ENCODE results near the gene TPCN2. TPM values are rescaled to one million over a fixed set of nuclear protein-coding genes. Genes with fewer than 3 reads are reported as not detected.
"Not testable (repeated sequence)": the region's sequence is repeated elsewhere in the genome, so short reads cannot be mapped to it uniquely, and the experiment has no call there.

TPCN2 gene
- polyA plus RNA-seq, 3 donors, result 5.7 to 16.4 (median 8.8) TPM

DNA sequence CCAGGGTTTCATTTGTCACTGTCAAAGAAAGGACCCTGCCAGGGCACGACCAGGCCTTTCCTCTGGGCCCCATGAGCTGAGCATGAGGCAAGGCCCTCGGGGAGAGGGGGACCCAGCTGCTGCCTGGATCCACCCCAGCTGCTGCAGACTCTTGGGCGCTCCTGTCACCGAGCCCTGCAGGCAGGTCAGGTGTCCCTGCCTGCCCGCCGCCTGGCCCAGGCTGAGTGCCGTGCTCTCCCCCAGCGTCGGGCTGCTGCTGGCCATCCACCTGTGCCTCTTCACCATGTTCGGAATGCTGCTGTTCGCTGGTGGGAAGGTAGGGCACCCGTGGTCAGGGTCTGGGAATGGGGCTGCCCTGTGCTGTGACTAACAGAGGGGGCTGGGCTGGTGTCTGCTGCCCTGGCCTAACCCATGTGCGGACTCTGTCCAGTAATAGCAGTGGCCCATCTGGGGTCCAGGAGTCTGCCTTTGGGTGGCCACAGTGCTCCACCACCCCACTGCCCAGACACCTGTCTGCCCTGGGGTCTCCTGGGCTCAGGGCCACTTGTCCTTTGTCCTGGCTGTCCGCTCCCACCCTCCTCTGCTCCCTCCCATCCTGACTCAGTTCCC, 15.0 kb downstream of the TPCN2 start:
- 87 to 93% (median 90%) methylated on average over 14 of the region's 14 CpGs for WGBS, 3 donors
- H3K27ac ChIP-seq (ENCODE audit: low read depth, low read length), result no peak overlapping the region

DNA sequence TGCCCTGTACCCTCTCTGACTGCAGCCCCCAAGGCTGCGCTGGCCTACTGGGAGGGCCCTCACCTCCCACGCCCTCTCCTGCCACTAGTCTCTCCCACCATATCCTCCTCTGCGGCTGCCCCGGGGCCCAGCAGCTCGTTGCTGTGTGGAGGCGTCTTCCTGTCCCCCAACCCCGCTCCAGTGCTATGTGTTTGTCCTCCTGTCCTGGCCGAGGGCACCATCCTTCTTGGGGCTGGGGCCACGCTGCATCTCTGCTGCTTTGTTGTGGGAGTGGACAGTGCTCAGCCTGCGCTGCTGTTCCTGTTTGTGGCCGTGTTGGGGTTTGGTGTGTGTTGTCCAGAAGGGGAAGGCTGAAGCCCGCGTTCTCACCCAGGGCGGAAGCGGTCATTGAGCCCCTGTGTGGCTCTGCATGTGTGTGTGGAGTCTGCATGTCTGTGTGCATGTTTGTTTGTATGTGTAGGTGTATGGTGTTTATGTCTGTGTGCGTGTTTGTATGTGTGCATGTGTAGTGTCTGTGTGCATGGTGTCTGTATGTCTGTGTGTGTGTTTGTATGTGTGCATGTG, 15.7 kb downstream of the TPCN2 start:
- WGBS, 3 donors, result 81 to 88% (median 83%) methylated on average over 16 of the region's 16 CpGs
- H3K27ac ChIP-seq (ENCODE audit: low read depth, low read length), result no peak overlapping the region

DNA sequence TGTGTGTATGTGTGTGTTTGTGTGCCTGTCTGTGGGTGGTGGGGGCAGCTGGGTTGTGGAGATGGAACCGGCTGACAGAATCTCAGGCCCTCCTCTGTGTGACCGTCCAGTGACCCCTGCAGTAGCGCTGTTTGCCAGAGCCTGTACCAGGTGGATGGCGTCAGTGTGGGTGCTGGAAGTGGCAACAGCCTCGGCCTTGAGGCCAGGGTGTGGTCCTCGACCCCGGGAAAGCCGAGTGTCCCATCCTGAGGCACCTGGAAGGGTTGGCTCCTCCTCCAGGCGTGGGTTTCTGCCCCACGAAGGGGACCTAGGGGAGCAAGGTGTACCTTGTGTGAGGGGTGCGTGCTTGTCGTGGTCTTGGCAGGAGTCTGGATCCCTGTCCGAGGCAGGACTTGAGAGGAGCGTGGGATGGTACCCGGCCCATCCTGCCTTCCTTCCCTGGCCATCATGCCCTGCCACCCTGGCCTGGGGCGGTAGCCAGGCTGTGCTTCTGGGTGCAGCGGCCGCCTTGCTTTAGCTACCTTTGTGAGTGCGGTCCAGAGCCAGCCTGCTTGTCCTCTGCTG, 16.5 kb downstream of the TPCN2 start:
- H3K27ac ChIP-seq (ENCODE audit: low read depth, low read length), result no peak overlapping the region
- 78 to 89% (median 82%) methylated on average over 19 of the region's 19 CpGs for WGBS, 3 donors

DNA sequence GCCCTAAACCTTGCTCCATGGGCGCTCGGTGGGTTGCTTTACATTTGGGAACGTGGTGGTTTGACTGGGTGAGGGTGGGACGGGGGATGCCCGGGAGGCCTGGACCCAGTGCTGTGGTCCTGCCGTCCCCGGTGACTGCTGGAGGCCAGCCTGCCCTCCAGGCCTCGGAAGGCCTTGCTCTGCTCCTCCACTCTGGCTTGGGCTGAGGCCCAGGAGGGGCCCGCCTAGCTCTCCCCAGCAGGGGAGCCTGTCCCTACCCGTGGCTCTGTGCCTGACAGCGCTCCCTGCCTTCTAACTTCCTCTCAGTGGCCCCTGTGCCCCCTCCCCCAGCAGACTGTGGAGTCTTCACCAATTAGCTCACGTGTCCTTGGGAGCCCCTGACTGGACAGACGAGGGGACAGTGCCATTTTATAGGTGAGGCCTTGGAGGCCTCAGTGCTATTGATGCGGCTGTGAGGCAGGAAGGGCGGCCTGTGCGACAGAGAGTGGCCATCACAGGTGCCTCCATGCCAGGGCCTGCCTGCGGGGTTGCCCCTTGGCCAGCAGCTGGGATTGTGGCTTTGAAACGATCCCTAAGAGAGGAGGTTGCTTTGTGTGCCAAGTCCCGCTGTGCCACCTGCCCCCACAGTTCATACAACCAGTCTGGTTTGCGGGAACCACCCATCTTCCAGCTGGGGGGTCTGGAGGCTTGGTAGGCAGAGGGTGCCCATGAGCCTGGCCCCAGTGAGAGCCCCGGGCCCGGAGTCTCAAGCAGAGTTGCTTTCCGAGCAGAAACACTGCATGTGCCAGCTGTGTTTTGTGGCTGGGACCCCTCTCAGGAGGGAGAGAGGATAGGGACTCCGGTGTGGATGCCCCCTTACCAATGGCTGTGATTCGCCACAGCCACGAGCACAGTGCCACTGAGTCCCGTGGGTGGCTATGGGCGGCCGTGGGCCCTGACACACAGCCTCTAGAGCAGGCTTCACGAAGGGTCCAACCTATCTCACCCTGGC, 17.7 kb downstream of the TPCN2 start:
- no peak overlapping the region for H3K27ac ChIP-seq (ENCODE audit: low read depth, low read length)
- WGBS, 3 donors, result 82 to 87% (median 84%) methylated on average over 29 to 30 of the region's 30 CpGs

DNA sequence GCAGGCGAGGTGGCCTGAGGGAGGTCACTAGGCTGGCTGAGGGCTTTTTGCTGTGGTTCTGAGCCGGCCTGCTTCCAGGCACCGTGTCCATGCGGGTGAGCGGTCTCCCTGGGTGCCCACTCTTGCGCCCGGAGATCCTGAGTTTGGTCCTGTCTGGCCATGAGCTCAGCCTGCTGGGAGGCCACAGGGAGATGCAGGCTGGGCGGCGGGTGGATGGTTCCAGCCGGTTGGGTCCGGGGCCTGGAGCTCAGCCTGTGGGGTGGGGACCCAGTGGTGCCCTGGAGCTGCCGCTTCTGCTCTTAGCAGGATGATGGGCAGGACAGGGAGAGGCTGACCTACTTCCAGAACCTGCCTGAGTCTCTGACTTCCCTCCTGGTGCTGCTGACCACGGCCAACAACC, 18.5 kb downstream of the TPCN2 start:
- no peak overlapping the region for H3K27ac ChIP-seq (ENCODE audit: low read depth, low read length)
- 94 to 96% (median 96%) methylated on average over 13 of the region's 13 CpGs for WGBS, 3 donors

DNA sequence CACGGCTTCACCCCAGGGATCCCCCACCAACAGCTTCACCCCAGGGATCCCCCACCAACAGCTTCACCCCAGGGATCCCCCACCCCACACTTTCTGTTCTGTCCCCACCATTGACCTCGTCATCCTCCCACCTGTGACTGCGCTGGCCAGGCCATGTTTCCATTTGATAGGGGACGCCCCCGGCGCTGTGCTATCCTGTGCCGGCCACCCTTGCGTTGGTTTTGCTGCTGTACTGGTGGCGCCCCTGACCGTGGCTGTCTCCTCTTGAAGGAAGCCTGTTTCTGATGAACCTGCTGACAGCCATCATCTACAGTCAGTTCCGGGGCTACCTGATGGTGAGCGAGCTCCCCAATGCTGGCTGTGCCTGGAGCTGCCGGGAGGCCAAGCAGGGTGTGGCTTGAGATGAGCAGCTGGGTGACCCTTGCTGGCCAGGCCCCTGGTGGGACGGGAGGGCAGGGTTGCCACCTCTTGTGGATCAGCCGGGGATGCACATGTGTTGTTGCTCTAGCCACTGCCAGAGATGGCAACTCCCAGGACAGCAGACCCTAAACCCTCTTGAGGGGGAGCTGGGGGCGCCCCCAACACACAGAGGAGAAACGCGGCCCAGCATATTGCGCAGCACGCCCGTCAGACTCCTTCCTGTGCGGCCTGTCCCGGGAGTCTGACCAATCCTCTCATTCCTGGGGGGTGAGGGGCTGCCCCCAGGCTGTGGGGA, 22.5 kb downstream of the TPCN2 start:
- 89 to 94% (median 89%) methylated on average over 22 to 23 of the region's 23 CpGs for WGBS, 3 donors
- H3K27ac ChIP-seq (ENCODE audit: low read depth, low read length), result no peak overlapping the region

DNA sequence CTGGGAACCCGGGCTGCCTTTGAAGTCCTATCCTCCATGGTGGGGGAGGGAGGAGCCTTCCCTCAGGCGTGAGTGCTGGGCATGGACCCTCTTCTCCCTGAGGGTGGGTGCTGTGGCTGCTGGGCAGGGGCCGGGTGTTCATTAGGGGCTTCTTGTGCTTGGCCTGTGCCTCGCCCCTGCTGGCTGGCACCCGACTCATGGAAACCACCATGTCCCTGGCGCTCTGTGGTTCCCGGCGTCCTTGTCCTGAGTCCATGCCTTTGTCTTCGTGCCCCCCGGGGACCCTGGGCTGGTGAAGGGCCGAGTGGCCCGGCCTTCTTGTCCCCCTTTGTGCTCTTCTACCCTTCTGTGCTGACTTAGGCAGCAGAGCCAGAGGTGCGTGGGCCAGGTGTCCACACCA, 23.2 kb downstream of the TPCN2 start:
- no peak overlapping the region for H3K27ac ChIP-seq (ENCODE audit: low read depth, low read length)
- WGBS, 3 donors, result 92 to 95% (median 93%) methylated on average over 13 of the region's 13 CpGs

DNA sequence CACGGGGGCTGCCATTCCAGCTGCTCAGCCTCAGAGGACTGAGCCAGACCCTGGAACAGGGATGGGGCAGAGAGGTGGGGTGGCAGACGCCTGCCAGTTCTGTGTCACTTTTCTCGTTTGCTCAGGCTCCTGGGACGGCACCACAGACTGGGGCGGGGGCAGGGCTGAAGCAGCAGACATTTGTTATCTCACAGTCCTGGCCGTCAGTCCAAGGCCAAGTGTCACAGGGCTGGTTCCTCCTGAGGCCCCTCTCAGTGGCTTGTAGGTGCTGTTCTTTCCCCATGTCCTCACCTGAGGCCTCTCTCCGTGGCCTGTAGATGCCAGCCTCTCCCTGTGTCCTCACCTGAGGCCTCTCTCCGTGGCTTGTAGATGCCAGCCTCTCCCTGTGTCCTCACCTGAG, 24.7 kb downstream of the TPCN2 start:
- H3K27ac ChIP-seq (ENCODE audit: low read depth, low read length), result no peak overlapping the region
- 53 to 90% (median 81%) methylated on average over 8 of the region's 8 CpGs for WGBS, 3 donors

DNA sequence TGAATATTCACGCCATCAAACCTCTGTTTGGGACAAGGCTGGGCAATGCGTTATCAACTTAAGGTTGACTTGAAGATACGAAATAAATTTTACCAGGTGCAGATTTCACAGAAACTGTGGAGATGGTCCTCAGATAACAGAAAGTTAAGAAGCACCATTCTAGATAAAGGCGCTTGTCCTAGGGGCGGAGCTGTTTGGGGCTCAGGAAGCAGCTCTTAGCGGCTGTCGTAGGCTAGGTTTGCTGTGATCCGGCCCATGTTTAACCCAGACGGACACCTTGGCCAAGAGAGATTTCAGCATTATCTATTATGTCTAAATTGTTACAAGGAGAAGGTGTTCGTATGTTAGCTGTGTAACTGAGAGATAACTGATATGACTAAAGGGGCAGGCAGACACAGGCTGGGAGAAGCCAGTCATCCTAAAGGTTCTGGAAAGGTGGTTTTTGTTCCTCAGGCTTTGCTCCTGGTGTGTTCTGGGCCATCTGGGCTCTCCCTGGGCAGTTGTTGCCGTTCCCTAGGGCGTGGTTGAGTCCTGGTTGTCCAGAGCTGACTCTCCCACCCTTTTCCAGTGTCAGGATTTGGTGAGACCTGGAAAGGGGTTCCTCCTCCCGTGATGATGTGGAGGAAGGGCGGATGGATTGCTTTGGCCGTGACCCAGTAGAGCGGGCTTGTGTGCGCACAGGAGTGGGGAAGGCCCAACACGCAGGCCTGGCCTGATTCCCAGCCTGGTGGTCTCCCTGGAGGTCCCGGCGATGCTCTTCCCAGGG, 25.8 kb downstream of the TPCN2 start:
- WGBS, 3 donors, result 82 to 87% (median 84%) methylated on average over 20 of the region's 20 CpGs
- peak overlapping the region; percentile 39 for H3K27ac ChIP-seq (ENCODE audit: low read depth, low read length)

DNA sequence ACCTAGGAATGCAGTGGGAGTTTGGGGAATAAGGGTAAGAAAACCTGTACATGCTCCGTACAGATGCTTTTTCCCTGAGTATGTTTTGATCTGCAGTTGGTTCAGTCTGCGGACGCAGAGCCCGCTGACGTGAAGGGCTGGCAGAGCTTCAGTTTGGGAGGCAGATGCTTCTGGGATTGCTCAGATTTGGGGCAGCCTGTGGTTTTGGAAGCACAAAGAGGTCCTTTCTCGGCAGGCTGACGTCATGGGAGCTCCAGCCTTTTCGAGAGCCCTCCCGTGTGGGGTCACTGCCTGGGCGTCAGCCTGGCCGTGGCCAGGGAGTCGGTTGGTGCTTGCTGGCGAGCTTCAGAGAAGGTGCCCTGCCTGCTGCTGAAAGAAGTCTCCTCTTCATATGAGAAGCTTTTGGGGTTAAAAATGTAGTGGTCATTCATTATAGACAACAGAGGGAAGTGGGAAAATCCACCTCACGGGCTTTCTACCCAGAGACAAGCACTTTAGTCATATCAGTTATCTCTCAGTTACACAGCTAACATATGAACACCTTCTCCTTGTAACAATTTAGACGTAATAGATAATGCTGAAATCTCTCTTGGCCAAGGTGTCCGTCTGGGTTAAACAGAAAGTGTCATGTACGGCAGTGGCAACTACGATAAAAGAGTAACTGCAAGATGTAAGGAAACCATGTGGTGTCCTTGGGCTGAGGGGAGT, 26.8 kb downstream of the TPCN2 start:
- 67 to 80% (median 69%) methylated on average over 18 of the region's 18 CpGs for WGBS, 3 donors
- no peak overlapping the region for H3K27ac ChIP-seq (ENCODE audit: low read depth, low read length)

DNA sequence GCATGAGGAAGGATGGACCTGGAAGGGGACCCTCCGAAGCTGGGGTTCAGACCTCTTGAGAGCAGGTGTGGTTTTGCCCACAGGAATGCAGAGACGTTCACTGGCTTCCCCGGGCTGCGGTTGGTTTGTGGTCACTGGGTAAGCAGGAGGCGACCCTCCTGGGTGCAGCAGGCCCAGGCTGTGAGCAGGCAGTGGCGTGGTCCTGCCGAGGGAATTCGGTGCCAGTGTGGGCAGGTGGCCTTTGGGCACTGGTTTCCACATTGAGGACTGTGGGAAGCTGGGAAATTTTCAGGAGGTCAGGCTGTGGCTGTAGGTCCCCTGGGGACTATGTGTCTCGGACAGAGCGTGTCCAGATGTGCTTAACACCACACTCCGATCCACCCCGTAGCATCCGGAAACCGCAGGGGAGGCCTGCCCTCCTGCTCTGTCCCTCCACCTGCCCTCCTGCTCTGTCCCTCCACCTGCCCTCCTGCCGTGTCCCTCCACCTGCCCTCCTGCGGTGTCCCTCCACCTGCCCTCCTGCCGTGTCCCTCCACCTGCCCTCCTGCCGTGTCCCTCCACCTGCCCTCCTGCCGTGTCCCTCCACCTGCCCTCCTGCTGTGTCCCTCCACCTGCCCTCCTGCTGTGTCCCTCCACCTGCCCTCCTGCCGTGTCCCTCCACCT, 27.5 kb downstream of the TPCN2 start:
- 63 to 81% (median 74%) methylated on average over 18 to 20 of the region's 20 CpGs for WGBS, 3 donors
- H3K27ac ChIP-seq (ENCODE audit: low read depth, low read length), result no peak overlapping the region

DNA sequence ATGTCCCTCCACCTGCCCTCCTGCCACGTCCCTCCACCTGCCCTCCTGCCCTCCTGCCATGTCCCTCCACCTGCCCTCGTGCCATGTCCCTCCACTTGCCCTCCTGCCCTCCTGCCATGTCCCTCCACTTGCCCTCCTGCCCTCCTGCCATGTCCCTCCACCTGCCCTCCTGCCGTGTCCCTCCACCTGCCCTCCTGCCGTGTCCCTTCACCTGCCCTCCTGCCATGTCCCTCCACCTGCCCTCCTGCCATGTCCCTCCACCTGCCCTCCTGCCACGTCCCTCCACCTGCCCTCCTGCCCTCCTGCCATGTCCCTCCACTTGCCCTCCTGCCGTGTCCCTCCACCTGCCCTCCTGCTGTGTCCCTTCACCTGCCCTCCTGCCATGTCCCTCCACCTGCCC, 28.2 kb downstream of the TPCN2 start:
- 62 to 75% (median 71%) methylated on average over 6 of the region's 6 CpGs for WGBS, 3 donors
- not testable (repeated sequence) for H3K27ac ChIP-seq (ENCODE audit: low read depth, low read length)

DNA sequence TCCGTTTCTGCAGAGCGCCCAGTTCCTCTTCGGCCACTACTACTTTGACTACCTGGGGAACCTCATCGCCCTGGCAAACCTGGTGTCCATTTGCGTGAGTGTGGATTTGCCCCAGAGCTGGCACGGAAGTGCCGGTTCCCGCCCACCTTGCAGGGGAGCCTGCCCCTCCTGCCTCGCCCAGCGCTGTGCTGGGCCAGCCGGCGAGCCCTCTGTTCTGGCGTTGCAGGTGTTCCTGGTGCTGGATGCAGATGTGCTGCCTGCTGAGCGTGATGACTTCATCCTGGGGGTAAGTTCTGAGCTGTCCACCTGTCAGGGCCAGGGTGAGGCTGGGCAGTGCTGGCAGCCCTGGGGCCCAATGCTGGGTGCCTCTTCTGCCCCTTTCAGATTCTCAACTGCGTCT, 29.8 kb downstream of the TPCN2 start:
- WGBS, 3 donors, result 95 to 96% (median 96%) methylated on average over 14 to 15 of the region's 15 CpGs
- no peak overlapping the region for H3K27ac ChIP-seq (ENCODE audit: low read depth, low read length)

DNA sequence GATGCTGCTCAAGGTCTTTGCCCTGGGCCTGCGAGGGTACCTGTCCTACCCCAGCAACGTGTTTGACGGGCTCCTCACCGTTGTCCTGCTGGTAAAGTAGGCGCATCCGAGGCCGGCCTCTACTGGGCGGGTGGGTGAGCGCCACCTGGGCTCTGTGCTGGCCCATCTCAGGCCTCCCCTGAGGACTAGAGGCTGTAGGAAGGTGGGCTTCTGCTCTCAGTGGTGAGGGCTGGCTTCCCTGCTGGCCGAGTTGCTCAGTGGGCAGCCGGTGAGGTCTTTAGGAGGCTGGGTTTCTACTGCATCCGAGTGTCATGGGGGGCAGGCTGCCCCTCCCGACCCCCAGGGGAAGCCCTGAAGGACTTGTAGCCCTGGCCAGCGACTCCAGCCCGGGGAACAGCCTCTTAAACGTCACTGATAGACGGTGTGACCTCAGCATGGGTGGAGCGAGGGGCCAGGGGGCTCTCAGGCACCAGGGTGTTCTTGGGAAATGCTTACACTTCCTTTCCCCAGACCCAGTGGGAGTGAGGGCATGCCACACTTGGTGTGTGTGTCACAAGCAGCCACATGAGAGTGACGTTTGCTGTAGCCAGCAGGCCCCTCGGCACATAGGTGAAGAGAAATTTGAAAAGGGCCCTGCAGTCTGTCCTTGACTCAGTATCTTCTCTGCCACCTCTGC, 30.3 kb downstream of the TPCN2 start:
- 80 to 92% (median 81%) methylated on average over 20 of the region's 20 CpGs for WGBS, 3 donors
- no peak overlapping the region for H3K27ac ChIP-seq (ENCODE audit: low read depth, low read length)

DNA sequence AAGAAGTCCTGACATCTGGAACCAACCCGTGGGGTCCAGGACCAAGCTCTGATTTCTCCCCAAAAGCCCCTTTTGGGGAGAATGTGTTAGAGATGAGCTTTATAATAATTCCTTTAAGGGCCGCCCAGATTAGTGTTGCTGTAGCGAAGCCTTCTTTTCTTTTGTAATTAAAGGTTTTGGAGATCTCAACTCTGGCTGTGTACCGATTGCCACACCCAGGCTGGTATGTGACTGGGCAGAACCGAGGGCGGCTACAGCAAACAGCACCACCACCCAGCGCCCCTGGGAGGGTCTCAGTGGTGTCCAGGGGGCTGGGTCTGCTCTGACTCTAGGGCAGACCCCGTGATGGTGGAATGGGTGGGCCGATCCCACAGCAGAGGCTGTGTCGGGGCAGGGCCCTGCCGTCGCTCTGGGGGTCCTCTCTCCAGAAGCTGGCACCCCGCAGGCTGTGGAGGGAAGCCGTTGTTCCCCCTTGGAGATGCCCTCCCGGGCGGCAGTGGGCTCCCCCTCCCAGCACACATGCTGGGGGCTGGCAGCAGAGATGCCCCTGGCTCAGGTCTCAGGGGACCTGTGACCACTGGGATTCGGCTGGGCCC, 31.0 kb downstream of the TPCN2 start:
- 84 to 89% (median 88%) methylated on average over 16 to 17 of the region's 17 CpGs for WGBS, 3 donors
- H3K27ac ChIP-seq (ENCODE audit: low read depth, low read length), result no peak overlapping the region

Data from adipose tissue (tissue), 3 donors.